ENCODE results near the gene PXT1.
"Not testable (repeated sequence)": the region's sequence is repeated elsewhere in the genome, so short reads cannot be mapped to it uniquely, and the experiment has no call there.

PXT1 gene

DNA sequence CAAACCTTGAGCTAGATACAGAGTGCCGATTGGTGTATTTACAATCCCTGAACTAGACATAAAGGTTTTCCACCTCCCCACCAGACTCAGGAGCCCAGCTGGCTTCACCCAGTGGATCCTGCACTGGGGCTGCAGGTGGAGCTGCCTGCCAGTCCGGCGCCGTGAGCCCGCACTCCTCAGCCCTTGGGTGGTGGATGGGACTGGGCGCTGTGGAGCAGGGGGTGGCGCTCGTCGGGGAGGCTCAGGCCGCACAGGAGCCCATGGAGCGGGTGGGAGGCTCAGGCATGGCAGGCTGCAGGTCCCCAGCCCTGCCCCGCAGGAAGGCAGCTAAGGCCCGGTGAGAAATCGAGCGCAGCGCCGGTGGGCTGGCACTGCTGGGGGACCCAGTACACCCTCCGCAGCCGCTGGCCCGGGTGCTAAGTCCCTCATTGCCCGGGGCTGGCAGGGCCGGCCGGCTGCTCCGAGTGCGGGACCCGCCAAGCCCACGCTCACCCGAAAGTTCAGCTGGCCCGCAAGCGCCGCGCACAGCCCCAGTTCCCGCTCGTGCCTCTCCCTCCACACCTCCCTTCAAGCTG lies 78.5 kb downstream of the PXT1 start:
- H3K4me1 ChIP-seq (ENCODE audit: insufficient read depth, low read length); H3K27ac ChIP-seq (ENCODE audit: low read depth, low read length); H3K9ac ChIP-seq (ENCODE audit: low read length); H3K27me3 ChIP-seq (ENCODE audit: control insufficient read depth in 1 of 2, insufficient read depth in 2 of 2, low read length in 2 of 2); H3K9me3 ChIP-seq (ENCODE audit: low read length); H3K4me3 ChIP-seq (ENCODE audit: low read depth in 1 of 2, low read length in 2 of 2); H3K36me3 ChIP-seq (ENCODE audit: insufficient read depth, low read length): not testable (repeated sequence)

- H3K4me3 ChIP-seq (ENCODE audit: low read depth in 1 of 2, low read length in 2 of 2); H3K9ac ChIP-seq (ENCODE audit: low read length); H3K27me3 ChIP-seq (ENCODE audit: control insufficient read depth in 1 of 2, insufficient read depth in 2 of 2, low read length in 2 of 2); H3K9me3 ChIP-seq (ENCODE audit: low read length); H3K4me1 ChIP-seq (ENCODE audit: insufficient read depth, low read length); H3K36me3 ChIP-seq (ENCODE audit: insufficient read depth, low read length); H3K27ac ChIP-seq (ENCODE audit: low read depth, low read length): not testable (repeated sequence)
These were observed 79.3 kb downstream of the PXT1 start for GRCh38 chr6:36363371-36363752.

DNA sequence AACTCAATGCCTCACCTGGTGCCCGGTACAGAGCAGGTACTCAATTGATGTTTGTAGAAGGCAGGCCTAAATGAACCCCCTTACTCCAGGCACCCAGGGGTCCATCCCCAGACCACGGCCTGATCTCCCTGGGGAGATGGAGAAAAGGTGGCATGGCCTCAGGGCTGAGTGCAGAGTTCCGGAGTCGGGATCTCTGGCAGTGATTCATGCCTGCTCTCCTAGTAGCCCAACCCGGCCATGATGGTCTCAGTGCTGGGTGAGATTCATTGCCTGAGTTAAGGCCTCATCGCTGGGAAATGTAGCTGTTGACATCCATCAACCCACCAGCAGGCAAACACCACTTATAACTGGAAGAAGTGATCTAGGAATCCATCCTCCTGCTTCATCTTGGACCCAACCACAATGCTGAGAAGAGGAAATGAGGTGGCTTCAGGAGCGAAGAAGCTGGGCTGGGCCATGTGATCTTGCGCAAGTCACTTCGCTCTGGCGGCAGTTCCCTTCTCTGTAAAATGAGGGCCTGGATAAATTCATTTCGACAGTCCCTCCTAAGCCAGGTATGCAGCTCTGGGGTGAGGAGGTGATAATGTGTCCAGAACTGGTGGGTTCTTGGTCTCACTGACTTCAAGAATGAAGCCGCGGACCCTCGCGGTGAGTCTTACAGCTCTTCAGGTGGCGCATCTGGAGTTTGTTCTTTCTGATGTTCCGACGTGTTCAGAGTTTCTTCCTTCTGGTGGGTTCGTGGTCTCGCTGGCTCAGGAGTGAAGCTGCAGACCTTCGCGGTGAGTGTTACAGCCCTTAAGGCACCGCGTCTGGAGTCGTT lies 79.9 kb downstream of the PXT1 start:
- Histone ChIP-seq H3K4me3 (ENCODE audit: low read depth in 1 of 2, low read length in 2 of 2) (no peak overlapping the region), H3K27ac (ENCODE audit: low read depth, low read length) (no peak overlapping the region), H3K9ac (ENCODE audit: low read length) (no peak overlapping the region), H3K9me3 (ENCODE audit: low read length) (no peaks in the 10 kb centered on the region), H3K36me3 (ENCODE audit: insufficient read depth, low read length) (no peaks in the 10 kb centered on the region), H3K27me3 (ENCODE audit: control insufficient read depth in 1 of 2, insufficient read depth in 2 of 2, low read length in 2 of 2) (no peaks in the 10 kb centered on the region), H3K4me1 (ENCODE audit: insufficient read depth, low read length) (no peaks in the 10 kb centered on the region)

DNA sequence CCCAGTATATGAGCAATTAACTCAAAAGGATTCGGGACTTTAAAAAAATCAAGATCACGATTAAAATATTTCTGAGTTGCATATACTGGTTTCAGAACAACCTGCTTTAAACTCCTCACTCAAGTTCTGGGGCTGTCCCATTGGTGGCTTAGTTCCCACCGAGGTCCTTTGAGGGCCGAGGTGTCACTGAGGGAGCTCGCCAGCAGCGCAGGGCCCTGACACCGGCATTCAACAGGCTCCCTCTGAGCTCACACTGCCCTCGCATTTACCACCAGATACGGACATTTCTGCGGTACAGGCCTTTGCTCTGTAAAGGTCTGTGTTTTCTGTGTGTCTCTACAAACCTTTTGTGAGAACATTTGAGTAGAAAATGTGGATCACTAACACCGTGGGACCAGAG lies 81.6 kb downstream of the PXT1 start:
- Histone ChIP-seq H3K36me3 (ENCODE audit: insufficient read depth, low read length) (no peaks in the 10 kb centered on the region), H3K4me3 (ENCODE audit: low read depth in 1 of 2, low read length in 2 of 2) (no peak overlapping the region), H3K27me3 (ENCODE audit: control insufficient read depth in 1 of 2, insufficient read depth in 2 of 2, low read length in 2 of 2) (no peaks in the 10 kb centered on the region), H3K9me3 (ENCODE audit: low read length) (no peaks in the 10 kb centered on the region), H3K27ac (ENCODE audit: low read depth, low read length) (no peak overlapping the region), H3K9ac (ENCODE audit: low read length) (no peak overlapping the region), H3K4me1 (ENCODE audit: insufficient read depth, low read length) (no peaks in the 10 kb centered on the region)

- Histone ChIP-seq H3K9me3 (ENCODE audit: low read length) (no peaks in the 10 kb centered on the region), H3K27ac (ENCODE audit: low read depth, low read length) (no peak overlapping the region), H3K9ac (ENCODE audit: low read length) (no peak overlapping the region), H3K27me3 (ENCODE audit: control insufficient read depth in 1 of 2, insufficient read depth in 2 of 2, low read length in 2 of 2) (no peaks in the 10 kb centered on the region), H3K4me1 (ENCODE audit: insufficient read depth, low read length) (no peaks in the 10 kb centered on the region), H3K4me3 (ENCODE audit: low read depth in 1 of 2, low read length in 2 of 2) (no peak overlapping the region), H3K36me3 (ENCODE audit: insufficient read depth, low read length) (no peaks in the 10 kb centered on the region)
These were observed 82.2 kb downstream of the PXT1 start for GRCh38 chr6:36360241-36361054.

DNA sequence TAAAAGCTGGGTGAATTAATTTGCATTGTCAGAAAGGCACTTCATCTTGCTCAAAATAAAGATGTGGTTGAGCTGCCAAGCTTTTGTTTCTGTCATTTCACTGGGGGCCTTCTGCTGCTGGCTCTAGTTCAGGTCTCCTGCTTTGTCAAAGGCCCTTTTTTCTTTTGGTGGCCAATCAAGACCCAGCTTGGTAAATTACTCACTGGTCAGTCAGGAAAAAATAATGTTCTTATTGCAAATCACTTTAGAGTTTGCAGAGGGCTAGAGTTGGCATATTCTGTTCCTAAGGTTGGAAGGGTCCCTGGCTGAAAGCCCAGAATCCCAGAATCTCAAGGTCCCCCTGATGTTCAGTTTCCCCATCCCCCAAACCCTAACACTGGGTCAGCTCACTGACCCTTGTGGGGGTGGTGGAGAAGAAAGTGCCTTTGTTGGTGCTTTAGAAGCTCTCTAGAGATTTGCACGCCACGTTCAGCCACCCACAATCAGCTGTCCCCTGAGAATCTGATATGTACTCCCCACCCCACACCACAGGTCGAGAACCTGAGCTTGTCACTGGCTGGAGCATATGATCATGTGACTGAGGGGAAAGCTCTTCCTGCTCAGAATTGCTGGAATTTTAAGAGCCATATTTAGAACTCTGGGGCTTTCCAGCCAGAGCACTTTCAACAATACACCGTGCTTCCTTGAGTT lies 84.3 kb downstream of the PXT1 start:
- H3K9ac ChIP-seq (ENCODE audit: low read length) = no peak overlapping the region
- no peaks in the 10 kb centered on the region for H3K4me1 ChIP-seq (ENCODE audit: insufficient read depth, low read length)
- H3K4me3 ChIP-seq (ENCODE audit: low read depth in 1 of 2, low read length in 2 of 2) = no peak overlapping the region
- H3K27ac ChIP-seq (ENCODE audit: low read depth, low read length) = no peak overlapping the region
- no peaks in the 10 kb centered on the region for H3K27me3 ChIP-seq (ENCODE audit: control insufficient read depth in 1 of 2, insufficient read depth in 2 of 2, low read length in 2 of 2)
- H3K9me3 ChIP-seq (ENCODE audit: low read length) = no peaks in the 10 kb centered on the region
- no peaks in the 10 kb centered on the region for H3K36me3 ChIP-seq (ENCODE audit: insufficient read depth, low read length)

DNA sequence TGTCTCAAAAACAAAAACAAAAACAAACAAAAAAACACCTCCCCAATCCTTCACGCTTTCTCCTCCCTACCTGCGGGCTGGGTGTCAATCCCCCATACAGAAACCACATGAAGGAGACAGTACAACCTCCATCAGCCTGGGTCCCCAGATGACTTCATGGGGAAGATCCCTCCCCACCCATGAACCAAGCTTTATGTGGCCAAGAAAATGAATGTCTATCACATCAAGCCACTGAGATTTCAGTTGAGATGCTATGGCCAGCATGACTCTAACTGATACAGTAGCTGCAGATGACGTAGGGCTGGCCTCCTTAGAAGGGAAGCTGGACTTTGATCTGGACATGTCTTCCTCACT lies 84.8 kb downstream of the PXT1 start:
- Histone ChIP-seq H3K4me3 (ENCODE audit: low read depth in 1 of 2, low read length in 2 of 2) (no peak overlapping the region), H3K9me3 (ENCODE audit: low read length) (no peaks in the 10 kb centered on the region), H3K9ac (ENCODE audit: low read length) (no peak overlapping the region), H3K4me1 (ENCODE audit: insufficient read depth, low read length) (no peaks in the 10 kb centered on the region), H3K27me3 (ENCODE audit: control insufficient read depth in 1 of 2, insufficient read depth in 2 of 2, low read length in 2 of 2) (no peaks in the 10 kb centered on the region), H3K27ac (ENCODE audit: low read depth, low read length) (no peak overlapping the region), H3K36me3 (ENCODE audit: insufficient read depth, low read length) (no peaks in the 10 kb centered on the region)

- Histone ChIP-seq H3K9ac (ENCODE audit: low read length) (no peak overlapping the region), H3K27ac (ENCODE audit: low read depth, low read length) (no peak overlapping the region), H3K27me3 (ENCODE audit: control insufficient read depth in 1 of 2, insufficient read depth in 2 of 2, low read length in 2 of 2) (no peaks in the 10 kb centered on the region), H3K9me3 (ENCODE audit: low read length) (peaks cover 4% of the 10 kb centered on the region), H3K36me3 (ENCODE audit: insufficient read depth, low read length) (no peaks in the 10 kb centered on the region), H3K4me1 (ENCODE audit: insufficient read depth, low read length) (no peaks in the 10 kb centered on the region), H3K4me3 (ENCODE audit: low read depth in 1 of 2, low read length in 2 of 2) (no peak overlapping the region)
These were observed 86.8 kb downstream of the PXT1 start for GRCh38 chr6:36355819-36356218.

GRCh38 chr6:36353411-36353915 lies 89.2 kb downstream of the PXT1 start:
- H3K36me3 ChIP-seq (ENCODE audit: insufficient read depth, low read length) = no peaks in the 10 kb centered on the region
- no peak overlapping the region for H3K9ac ChIP-seq (ENCODE audit: low read length)
- H3K4me1 ChIP-seq (ENCODE audit: insufficient read depth, low read length) = no peaks in the 10 kb centered on the region
- no peaks in the 10 kb centered on the region for H3K27me3 ChIP-seq (ENCODE audit: control insufficient read depth in 1 of 2, insufficient read depth in 2 of 2, low read length in 2 of 2)
- peaks cover 4% of the 10 kb centered on the region for H3K9me3 ChIP-seq (ENCODE audit: low read length)
- H3K27ac ChIP-seq (ENCODE audit: low read depth, low read length) = no peak overlapping the region
- no peak overlapping the region for H3K4me3 ChIP-seq (ENCODE audit: low read depth in 1 of 2, low read length in 2 of 2)

DNA sequence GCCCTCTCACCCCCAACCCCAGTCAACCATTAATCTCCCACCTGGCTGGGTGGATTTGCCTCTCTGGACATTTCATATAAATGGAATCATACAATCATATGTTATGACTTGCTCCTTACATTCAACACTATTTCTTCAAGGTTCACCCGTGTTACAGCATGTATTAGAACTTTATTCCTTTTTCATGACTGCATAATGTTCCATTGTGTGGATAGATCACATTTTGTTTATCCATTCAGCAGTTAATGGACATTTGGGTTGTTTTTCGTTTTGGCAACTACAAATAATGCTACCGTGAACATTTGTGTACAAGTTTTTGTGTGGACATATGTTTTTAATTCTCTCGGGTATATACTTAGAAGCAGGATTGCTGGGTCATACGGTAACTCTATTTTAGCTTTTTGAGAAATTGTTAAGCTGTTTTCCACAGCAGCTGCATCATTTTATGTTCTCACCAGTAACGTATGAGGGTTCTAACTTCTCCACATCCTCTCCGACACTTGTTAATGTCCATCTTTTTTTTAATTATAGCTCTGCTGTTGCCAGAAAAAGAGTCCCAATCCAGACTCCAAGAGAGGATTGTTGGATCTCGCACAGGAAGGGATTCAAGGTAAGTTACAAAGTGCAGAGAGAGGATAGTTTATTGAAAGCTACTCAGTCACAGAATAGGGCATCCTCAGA lies 90.0 kb downstream of the PXT1 start:
- no peak overlapping the region for H3K27ac ChIP-seq (ENCODE audit: low read depth, low read length)

More for the DNA sequence above, 90.0 kb downstream of the PXT1 start:
- H3K27me3 ChIP-seq (ENCODE audit: control insufficient read depth in 1 of 2, insufficient read depth in 2 of 2, low read length in 2 of 2) = no peaks in the 10 kb centered on the region
- no peak overlapping the region for H3K9ac ChIP-seq (ENCODE audit: low read length)
- no peak overlapping the region for H3K4me3 ChIP-seq (ENCODE audit: low read depth in 1 of 2, low read length in 2 of 2)
- H3K4me1 ChIP-seq (ENCODE audit: insufficient read depth, low read length) = no peaks in the 10 kb centered on the region
- H3K36me3 ChIP-seq (ENCODE audit: insufficient read depth, low read length) = no peaks in the 10 kb centered on the region
- peaks cover 4% of the 10 kb centered on the region for H3K9me3 ChIP-seq (ENCODE audit: low read length)

Data from muscle layer of colon (tissue), 2 donors.